Cardiac fibroblast (primary cell): ENCODE measurements around the gene ZBTB39.
"Not testable (repeated sequence)": the region's sequence is repeated elsewhere in the genome, so short reads cannot be mapped to it uniquely, and the experiment has no call there.

ENCODE experiments used
- DNase-seq, 2 donors: peaks; one replicate each; pipeline versions ENCODE4 v3.0.0 to v3.0.0-alpha.2; 2010; ENCODE audit warnings: low read depth in 2 of 2
- H3K4me3 ChIP-seq, 2 donors: replicated peaks in 1 of 2; 1 replicate in 1 of 2; 2 replicates in 1 of 2; pipeline ENCODE4 v1.5.1; 2011; ENCODE audit warnings: low read depth in 2 of 2, low read length in 2 of 2, mild to moderate bottlenecking in 2 of 2, moderate library complexity in 1 of 2
- TF ChIP-seq, protein P1 (sequence below): IDR thresholded peaks from one replicate; pipeline ENCODE4 v1.5.1; 2011; ENCODE audit warnings: low read depth, mild to moderate bottlenecking, low read length, inconsistent platforms

The ZBTB39 gene

DNA sequence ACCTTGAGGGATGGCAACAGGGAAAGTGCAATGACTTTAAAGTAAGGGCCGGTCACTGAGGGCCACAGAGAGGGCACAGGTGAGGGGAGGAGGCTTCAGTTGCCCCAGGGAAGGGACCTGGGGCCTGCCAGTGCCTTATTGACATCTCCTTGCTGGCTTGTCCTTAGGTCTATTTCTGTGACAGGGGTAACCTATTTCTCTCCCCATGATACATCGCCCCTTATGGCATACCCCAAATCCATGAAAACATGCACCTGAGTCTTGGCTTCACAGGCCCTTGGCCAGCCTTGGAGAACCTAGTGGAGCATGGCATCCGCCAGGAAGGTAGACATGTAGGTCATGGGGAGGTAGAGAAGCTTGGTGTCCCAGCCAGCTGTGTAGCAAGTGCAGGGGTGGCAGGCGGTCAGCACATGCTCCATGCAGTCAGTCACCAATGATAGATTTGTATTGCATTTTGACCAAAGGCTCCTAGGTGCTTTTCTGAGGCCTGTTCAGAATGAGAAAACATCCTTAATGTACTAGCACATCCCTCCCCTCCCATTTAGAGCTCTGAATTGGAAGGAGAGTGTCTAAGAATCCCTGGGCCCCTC, 25.3 kb downstream of the ZBTB39 start:
- TF ChIP-seq, protein P1, sequence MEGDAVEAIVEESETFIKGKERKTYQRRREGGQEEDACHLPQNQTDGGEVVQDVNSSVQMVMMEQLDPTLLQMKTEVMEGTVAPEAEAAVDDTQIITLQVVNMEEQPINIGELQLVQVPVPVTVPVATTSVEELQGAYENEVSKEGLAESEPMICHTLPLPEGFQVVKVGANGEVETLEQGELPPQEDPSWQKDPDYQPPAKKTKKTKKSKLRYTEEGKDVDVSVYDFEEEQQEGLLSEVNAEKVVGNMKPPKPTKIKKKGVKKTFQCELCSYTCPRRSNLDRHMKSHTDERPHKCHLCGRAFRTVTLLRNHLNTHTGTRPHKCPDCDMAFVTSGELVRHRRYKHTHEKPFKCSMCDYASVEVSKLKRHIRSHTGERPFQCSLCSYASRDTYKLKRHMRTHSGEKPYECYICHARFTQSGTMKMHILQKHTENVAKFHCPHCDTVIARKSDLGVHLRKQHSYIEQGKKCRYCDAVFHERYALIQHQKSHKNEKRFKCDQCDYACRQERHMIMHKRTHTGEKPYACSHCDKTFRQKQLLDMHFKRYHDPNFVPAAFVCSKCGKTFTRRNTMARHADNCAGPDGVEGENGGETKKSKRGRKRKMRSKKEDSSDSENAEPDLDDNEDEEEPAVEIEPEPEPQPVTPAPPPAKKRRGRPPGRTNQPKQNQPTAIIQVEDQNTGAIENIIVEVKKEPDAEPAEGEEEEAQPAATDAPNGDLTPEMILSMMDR = no peak
- H3K4me3 ChIP-seq = no peak overlapping the region
- no peak for DNase-seq

DNA sequence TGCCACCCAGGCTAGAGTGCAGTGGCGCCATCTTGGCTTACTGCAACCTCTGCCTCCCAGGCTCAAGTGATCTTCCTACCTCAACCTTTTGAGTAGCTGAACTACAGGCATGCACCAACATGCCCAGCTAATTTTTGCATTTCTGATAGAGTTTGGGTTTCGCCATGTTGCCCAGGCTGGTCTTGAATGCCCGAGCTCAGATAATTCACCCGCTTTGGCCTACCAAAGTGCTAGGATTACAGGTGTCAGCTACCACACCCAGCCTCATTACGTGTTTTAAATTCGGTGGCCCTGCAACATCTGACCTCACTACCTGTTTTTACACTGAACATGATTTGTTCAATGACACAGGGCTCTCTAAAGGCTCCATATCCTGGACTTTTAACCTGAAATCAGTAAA, 26.1 kb downstream of the ZBTB39 start:
- TF ChIP-seq, protein P1 = no peak
- H3K4me3 ChIP-seq = no peak overlapping the region
- DNase-seq = no peak

DNA sequence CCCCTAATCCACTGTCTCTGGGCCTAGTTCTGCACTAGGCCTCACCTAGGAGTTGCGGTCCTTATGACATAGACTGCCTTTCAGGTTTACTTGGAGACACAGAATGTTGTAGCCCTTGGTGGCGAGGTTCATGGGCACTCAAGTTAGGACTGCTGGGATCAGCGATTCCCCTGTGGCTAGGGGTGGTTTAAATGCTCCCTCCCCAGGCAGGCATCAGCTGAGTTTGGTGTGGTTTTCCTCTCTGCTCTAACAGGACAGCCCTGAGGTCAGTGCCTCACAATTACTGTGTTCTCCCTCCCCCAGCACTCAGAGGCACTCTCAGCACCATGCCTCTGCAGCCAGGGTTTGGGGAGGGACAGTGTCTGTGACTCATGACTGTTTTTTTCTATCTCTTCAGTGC, 26.7 kb downstream of the ZBTB39 start:
- TF ChIP-seq, protein P1 = no peak
- H3K4me3 ChIP-seq = no peak overlapping the region
- no peak for DNase-seq

DNA sequence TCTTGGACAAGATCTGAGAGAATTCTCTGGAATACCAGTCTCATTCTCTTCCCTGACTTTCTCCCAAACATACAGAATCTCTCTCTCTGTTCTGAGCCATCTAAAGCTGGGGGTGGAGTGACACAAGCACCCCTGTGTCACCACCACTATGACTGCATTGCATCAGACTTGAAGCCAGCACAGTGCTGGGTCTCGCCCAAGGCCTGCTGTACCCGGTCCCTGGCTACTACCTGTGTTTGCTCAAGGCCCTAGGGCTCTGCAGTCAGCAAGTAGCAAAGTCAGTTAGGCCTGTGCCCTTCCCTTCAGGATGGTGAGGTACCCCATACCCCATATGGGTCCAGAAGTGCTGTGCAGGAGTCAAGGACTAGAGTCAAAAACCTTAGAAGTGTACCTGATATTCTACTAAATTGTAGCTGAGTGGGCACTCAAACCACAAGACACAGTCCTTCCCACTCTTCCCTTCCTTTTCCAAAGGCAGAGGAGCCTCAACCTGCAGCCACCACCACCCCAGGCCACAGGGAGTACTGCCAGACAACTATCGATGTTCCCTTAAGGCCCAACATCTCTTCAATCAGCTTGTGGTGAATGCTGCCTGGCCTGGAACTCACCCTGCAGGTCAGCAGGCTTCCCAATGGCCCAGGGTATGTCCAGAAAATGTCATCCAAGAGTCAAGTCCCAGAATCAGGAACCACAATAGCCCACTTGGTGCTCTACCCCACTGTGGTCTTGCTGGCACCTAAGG, 27.8 kb downstream of the ZBTB39 start:
- TF ChIP-seq, protein P1 = no peak
- no peak overlapping the region for H3K4me3 ChIP-seq

DNA sequence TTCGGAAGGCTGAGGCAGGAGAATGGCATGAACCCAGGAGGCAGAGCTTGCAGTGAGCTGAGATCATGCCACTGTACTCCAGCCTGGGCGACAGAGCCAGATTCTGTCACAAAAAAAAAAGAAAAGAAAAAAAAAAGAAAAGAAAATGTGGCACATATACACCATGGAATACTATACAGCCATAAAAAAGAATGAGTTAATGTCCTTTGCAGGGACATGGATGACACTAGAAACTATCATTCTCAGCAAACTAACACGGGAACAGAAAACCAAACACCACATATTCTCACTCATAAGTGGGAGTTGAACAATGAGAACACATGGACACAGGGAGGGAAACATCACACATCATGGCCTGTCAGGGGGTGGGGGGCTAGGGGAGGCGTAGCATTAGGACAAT, 29.0 kb downstream of the ZBTB39 start:
- not testable (repeated sequence) for DNase-seq, H3K4me3 ChIP-seq

More for the DNA sequence above, 27.8 kb downstream of the ZBTB39 start:
- DNase-seq = no peak

DNA sequence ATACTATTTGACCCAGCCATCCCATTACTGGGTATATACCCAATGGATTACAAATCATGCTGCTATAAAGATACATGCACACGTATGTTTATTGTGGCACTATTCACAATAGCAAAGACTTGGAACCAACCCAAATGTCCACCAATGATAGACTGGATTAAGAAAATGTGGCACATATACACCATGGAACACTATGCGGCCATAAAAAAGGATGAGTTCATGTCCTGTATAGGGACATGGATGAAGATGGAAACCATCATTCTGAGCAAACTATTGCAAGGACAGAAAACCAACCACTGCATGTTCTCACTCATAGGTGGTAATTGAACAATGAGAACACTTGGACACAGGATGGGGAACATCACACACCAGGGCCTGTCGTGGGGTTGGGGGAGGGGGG, 32.1 kb downstream of the ZBTB39 start:
- not testable (repeated sequence) for DNase-seq, H3K4me3 ChIP-seq

DNA sequence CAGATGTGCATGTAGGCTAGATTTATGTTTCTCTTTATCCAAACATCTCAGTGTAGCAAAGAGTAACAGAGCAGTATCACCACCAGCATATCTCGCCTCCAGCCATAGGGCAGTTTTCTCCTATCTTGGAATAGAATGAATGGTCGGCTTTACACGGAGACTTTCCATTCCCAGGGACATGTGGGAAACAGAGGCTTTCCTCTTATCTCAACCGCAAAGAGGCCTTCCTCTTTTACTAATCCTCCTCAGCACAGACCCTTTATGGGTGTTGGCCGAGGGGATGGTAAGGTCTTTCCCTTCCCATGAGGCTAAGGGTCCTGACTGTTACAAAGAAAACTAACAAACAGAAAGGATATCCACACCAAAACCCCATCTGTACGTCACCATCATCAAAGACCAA, 37.4 kb downstream of the ZBTB39 start:
- not testable (repeated sequence) for H3K4me3 ChIP-seq

DNA sequence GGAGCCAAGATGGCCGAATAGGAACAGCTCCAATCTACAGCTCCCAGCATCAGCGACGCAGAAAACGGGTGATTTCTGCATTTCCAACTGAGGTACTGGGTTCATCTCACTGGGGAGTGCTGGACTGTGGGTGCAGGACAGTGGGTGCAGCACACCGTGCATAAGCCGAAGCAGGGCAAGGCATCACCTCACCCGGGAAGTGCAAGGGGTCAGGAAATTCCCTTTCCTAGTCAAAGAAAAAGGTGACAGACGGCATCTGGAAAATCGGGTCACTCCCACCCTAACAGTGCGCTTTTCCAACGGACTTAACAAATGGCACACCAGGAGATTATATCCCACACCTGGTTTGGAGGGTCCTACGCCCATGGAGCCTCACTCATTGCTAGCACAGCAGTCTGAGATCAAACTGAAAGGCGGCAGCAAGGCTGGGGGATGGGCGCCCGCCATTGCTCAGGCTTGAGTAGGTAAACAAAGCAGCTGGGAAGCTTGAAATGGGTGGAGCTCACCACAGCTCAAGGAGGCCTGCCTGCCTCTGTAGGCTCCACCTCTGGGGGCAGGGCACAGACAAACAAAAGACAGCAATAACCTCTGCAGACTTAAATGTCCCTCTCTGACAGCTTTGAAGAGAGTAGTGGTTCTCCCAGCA, 40.2 kb downstream of the ZBTB39 start:
- H3K4me3 ChIP-seq, DNase-seq: not testable (repeated sequence)

More for the DNA sequence above, 37.4 kb downstream of the ZBTB39 start:
- DNase-seq = not testable (repeated sequence)

DNA sequence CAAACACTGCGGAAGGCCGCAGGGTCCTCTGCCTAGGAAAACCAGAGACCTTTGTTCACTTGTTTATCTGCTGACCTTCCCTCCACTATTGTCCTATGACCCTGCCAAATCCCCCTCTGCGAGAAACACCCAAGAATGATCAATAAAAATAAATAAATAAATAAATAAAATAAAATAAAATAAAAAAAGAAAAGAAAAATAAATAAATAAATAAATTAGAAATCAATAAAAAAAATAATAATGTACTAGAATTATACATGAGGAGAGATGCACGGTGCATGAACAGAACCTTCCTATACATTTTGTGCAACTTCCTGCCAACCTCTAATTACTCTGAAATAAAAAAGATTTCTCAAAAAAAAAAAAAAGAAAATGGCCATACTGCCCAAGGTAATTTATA, 41.2 kb downstream of the ZBTB39 start:
- not testable (repeated sequence) for DNase-seq, H3K4me3 ChIP-seq

DNA sequence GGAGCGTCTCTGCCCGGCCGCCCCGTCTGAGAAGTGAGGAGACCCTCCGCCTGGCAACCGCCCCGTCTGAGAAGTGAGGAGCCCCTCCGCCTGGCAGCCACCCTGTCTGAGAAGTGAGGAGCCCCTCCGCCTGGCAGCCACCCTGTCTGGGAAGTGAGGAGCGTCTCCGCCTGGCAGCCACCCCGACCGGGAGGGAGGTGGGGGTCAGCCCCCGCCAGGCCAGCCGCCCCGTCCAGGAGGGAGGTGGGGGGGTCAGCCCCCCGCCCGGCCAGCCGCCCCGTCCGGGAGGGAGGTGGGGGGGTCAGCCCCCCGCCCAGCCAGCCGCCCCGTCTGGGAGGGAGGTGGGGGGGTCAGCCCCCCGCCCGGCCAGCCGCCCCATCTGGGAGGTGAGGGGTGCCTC, 42.8 kb downstream of the ZBTB39 start:
- H3K4me3 ChIP-seq, DNase-seq: not testable (repeated sequence)

DNA sequence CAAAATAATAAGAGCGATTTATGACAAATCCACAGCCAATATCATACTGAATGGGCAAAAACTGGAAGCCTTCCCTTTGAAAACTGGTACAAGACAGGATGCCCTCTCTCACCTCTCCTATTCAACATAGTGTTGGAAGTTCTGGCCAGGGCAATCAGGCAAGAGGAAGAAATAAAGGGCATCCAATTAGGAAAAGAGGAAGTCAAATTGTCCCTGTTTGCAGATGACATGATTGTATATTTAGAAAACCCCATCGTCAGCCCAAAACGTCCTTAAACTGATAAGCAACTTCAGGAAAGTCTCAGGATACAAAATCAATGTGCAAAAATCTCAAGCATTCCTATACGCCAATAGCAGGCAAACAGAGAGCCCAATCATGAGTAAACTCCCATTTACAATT, 44.1 kb downstream of the ZBTB39 start:
- DNase-seq, H3K4me3 ChIP-seq: not testable (repeated sequence)
